Stimulated activated CD8-positive, alpha-beta memory T cell treated with anti-CD3 and anti-CD28 coated beads, Interleukin-2, amount 100 ng/mL, for 48 hours (primary cell): ENCODE measurements around the gene LRRC73.
"Not testable (repeated sequence)": the region's sequence is repeated elsewhere in the genome, so short reads cannot be mapped to it uniquely, and the experiment has no call there.

Experiments used
- DNase-seq, 2 donors: peaks; one replicate each; pipeline ENCODE4 v3.0.0-alpha.2; 2020; ENCODE audit warnings: low read depth in 2 of 2

The LRRC73 gene

DNA sequence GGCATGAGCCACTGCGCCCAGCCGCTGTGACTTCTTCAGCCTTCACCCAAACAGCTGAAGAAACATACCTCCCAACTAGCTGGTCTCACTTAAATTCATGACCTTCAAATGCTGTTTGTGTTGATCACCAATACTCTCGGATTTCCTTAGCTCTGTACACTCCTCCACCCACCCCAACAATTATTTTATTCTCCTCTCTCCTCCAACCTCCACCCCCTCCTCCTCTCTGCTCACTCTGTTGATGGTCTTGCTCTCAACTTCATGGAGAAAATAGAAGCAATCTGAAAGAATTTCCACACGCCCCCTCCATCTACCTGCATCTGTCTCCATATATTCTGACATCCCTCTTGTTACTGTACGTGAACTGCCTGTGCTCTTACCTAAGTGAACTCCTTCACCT, 48.2 kb downstream of the LRRC73 start:
- no peak for DNase-seq

DNA sequence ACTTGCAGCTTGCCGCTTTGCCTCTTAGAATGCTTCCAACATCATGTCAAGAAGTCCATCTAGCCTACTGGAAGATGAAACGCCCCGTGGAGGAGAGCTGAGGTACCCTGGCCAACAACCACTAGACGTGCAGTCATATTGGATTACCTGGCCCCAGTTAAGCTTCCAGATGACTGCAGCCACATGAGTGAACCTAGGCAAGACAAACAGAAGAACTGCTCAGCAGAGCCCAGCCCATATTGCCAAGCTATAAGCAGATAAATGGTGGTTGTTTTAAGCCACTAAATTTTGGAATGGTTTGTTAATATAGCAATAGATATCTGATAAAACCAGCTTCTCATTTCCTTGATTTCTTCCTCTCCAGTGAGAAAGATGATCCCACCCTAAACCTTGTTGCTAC, 50.1 kb downstream of the LRRC73 start:
- DNase-seq: no peak

DNA sequence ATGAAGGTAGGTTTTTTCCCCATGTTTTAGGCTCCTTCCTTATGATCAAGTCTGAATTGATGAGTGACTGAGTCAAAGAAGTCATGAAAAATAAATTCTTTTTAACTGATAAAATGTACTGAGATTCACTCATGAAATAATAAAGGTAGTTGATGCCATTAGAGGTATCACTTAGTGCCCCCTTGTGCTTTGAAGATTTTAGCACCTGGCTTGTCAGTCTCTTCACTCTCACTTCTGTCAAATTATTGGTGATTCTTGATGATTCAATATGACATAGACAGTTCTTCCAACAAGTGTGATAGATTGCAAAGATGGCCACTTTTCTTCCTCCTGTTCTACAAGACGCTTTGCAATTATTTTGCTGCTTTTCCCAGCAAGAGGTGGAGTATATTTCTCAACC, 50.6 kb downstream of the LRRC73 start:
- no peak for DNase-seq

DNA sequence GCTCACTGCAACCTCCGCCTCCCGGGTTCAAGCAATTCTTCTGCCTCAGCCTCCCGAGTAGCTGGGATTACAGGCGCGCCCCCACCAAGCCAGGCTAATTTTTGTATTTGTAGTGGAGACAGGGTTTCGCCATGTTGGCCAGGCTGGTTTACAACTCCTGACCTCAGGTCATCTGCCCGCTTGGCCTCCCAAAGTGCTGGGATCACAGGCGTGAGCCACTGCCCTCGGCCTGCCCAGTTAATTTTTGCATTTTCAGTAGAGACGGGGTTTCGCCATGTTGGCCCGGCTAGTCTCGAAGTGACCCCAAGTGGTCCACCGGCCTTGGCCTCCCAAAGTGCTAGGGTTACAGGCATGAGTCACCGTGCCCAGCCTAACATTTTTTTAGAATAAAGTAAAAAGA, 52.0 kb downstream of the LRRC73 start:
- not testable (repeated sequence) for DNase-seq

DNA sequence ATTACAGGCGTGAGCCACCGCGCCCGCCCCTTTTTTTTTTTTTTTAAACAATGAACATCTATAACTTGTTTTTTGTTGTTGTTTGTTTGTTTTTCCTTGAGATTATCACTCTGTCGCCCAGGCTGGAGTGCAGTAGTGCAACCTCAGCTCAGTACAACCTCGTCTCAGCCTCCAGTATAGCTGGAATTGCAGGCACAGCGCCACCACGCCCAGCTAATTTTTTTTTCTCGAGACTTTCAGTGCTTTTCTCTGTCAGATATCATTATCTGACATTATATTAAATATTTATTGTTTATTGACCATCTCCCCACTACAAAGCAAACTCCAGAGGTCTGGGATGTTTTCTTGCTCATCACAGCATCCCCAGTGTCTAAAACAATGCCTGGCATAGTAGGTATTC, 52.5 kb downstream of the LRRC73 start:
- no peak for DNase-seq
